Lower leg skin (tissue), 3 donors: ENCODE results near the gene TLR4.

Experiments
- CTCF ChIP-seq, 3 donors: fragments of 450-650 bp; IDR thresholded peaks; one replicate each; pipeline ENCODE4 v1.5.1; 2016; ENCODE audit warnings: antibody characterized with exemption in 3 of 3, mild to moderate bottlenecking in 3 of 3, moderate library complexity in 2 of 3
- POLR2A ChIP-seq, 2 donors: fragments of 450-650 bp; IDR thresholded peaks; one replicate each; pipeline ENCODE4 v1.6.1; 2016 to 2017; ENCODE audit warnings: antibody characterized with exemption in 2 of 2, mild to moderate bottlenecking in 1 of 2, moderate library complexity in 1 of 2

GRCh38 chr9:117752894-117753293 is 48.7 kb downstream of the TLR4 start:
- TF ChIP-seq POLR2A (IDR thresholded peaks at IDR 0.05) (no peak), CTCF (IDR thresholded peaks at IDR 0.05) (no peak)
